HEK293 (cell line): ENCODE measurements around the gene G3BP1.

Experiments used
- CTCF ChIA-PET: fragments of 350-600 bp; formaldehyde crosslinking; extraction: SDS; loops from one replicate; lab custom pipeline; 2021; ENCODE audit warnings: antibody characterized with exemption; lab: Yijun Ruan, JAX
- POLR2A ChIA-PET: fragments of 300-600 bp; formaldehyde crosslinking; extraction: SDS; loops from one replicate; lab custom pipeline; 2020; ENCODE audit warnings: antibody characterized with exemption, inconsistent platforms; lab: Yijun Ruan, JAX
- H3K27ac ChIP-seq: fragments of 200-500 bp; sonication (Bioruptor generic); 2 replicates; pipeline ENCODE4 v1.5.1; 2014; ENCODE audit warnings: low read depth, low read length, control low read depth, inconsistent platforms; ENCODE audit errors: extremely low read depth
- H3K36me3 ChIP-seq, 2 experiments: fragments of 200-500 bp in 1 of 2; sonication (Bioruptor generic) in 1 of 2; 1 replicate in 1 of 2; 2 replicates in 1 of 2; pipeline ENCODE4 v1.5.1; 2014 to 2017; ENCODE audit warnings: inconsistent platforms in 2 of 2, low read length in 2 of 2; ENCODE audit not compliant: control insufficient read depth in 2 of 2, insufficient read depth in 1 of 2
- H3K4me1 ChIP-seq: fragments of 200-500 bp; sonication (Bioruptor generic); 2 replicates; pipeline ENCODE4 v1.5.1; 2014; ENCODE audit warnings: mild to moderate bottlenecking, low read length, inconsistent platforms; ENCODE audit not compliant: control insufficient read depth, insufficient read depth
- H3K4me3 ChIP-seq: 2 replicates; pipeline ENCODE4 v1.5.1; 2011; ENCODE audit warnings: low read depth, mild to moderate bottlenecking, control low read depth, low read length, moderate library complexity
- H3K9me3 ChIP-seq: fragments of 200-500 bp; sonication (Bioruptor generic); 2 replicates; pipeline ENCODE4 v1.5.1; 2014; ENCODE audit warnings: low read depth, low read length, inconsistent platforms; ENCODE audit not compliant: control insufficient read depth, insufficient read depth
- BCL11B ChIP-seq: fragments of 450-650 bp; formaldehyde crosslinking; IDR thresholded peaks from 2 replicates; pipeline ENCODE4 v1.5.1; 2016; ENCODE audit warnings: low read depth, missing biosample characterization, missing genetic modification characterization
- TRIM28 ChIP-seq: IDR thresholded peaks from 2 replicates; pipeline ENCODE4 v1.6.1; 2011; ENCODE audit warnings: low read length, control low read depth, borderline replicate concordance
- YY1 ChIP-seq: fragments of 450-650 bp; formaldehyde crosslinking; IDR thresholded peaks from 2 replicates; pipeline ENCODE4 v1.5.1; 2018; ENCODE audit warnings: missing biosample characterization, missing genetic modification characterization
- ZIC2 ChIP-seq: fragments of 450-650 bp; formaldehyde crosslinking; IDR thresholded peaks from 2 replicates; pipeline ENCODE4 v1.5.1; 2016; ENCODE audit warnings: missing biosample characterization, missing genetic modification characterization
- ZNF16 ChIP-seq: fragments of 450-650 bp; formaldehyde crosslinking; IDR thresholded peaks from 2 replicates; pipeline ENCODE4 v1.5.1; 2016; ENCODE audit warnings: low read depth, missing biosample characterization, missing genetic modification characterization
- ZNF19 ChIP-seq: fragments of 450-650 bp; formaldehyde crosslinking; IDR thresholded peaks from 2 replicates; pipeline ENCODE4; 2016; ENCODE audit warnings: missing biosample characterization, missing genetic modification characterization, low read depth
- ZNF214 ChIP-seq: fragments of 450-650 bp; formaldehyde crosslinking; IDR thresholded peaks from 2 replicates; pipeline ENCODE4 v1.5.1; 2017; ENCODE audit warnings: missing biosample characterization, mild to moderate bottlenecking, missing genetic modification characterization, borderline replicate concordance
- ZNF223 ChIP-seq: fragments of 450-650 bp; formaldehyde crosslinking; IDR thresholded peaks from 2 replicates; pipeline ENCODE4 v1.5.1; 2016; ENCODE audit warnings: missing biosample characterization, missing genetic modification characterization
- ZNF529 ChIP-seq: fragments of 450-650 bp; formaldehyde crosslinking; IDR thresholded peaks from 2 replicates; pipeline ENCODE4 v1.5.1; 2017; ENCODE audit warnings: missing genetic modification characterization, missing biosample characterization; ENCODE audit not compliant: insufficient replicate concordance
- ZNF530 ChIP-seq: fragments of 450-650 bp; formaldehyde crosslinking; IDR thresholded peaks from 2 replicates; pipeline ENCODE4 v1.5.1; 2016; ENCODE audit warnings: low read depth, missing biosample characterization, missing genetic modification characterization
- ZNF555 ChIP-seq: fragments of 450-650 bp; formaldehyde crosslinking; conservative IDR thresholded peaks from 2 replicates; pipeline ENCODE4 v1.5.1; 2017; ENCODE audit warnings: missing biosample characterization, mild to moderate bottlenecking, missing genetic modification characterization, inconsistent platforms
- ZNF654 ChIP-seq: fragments of 450-650 bp; formaldehyde crosslinking; IDR thresholded peaks from 2 replicates; pipeline ENCODE4 v1.5.1; 2016; ENCODE audit warnings: low read depth, missing biosample characterization, missing genetic modification characterization
- ZNF843 ChIP-seq: fragments of 450-650 bp; formaldehyde crosslinking; IDR thresholded peaks from 2 replicates; pipeline ENCODE4 v1.5.1; 2016; ENCODE audit warnings: missing biosample characterization, missing genetic modification characterization
- TF ChIP-seq, protein P1 (sequence below): fragments of 450-650 bp; formaldehyde crosslinking; IDR thresholded peaks from 2 replicates; pipeline ENCODE4 v1.5.1; 2016; ENCODE audit warnings: missing biosample characterization, missing genetic modification characterization
- TF ChIP-seq, protein P2 (sequence below): fragments of 450-650 bp; formaldehyde crosslinking; IDR thresholded peaks from 2 replicates; pipeline ENCODE4 v1.5.1; 2016; ENCODE audit warnings: missing biosample characterization, missing genetic modification characterization
- TF ChIP-seq, protein P3 (sequence below): fragments of 450-650 bp; formaldehyde crosslinking; IDR thresholded peaks from 2 replicates; pipeline ENCODE4 v1.5.1; 2016; ENCODE audit warnings: missing biosample characterization, missing genetic modification characterization
- TF ChIP-seq, protein P4 (sequence below): fragments of 450-650 bp; formaldehyde crosslinking; IDR thresholded peaks from 2 replicates; pipeline ENCODE4 v1.5.1; 2016; ENCODE audit warnings: missing biosample characterization, missing genetic modification characterization

Gene G3BP1

DNA sequence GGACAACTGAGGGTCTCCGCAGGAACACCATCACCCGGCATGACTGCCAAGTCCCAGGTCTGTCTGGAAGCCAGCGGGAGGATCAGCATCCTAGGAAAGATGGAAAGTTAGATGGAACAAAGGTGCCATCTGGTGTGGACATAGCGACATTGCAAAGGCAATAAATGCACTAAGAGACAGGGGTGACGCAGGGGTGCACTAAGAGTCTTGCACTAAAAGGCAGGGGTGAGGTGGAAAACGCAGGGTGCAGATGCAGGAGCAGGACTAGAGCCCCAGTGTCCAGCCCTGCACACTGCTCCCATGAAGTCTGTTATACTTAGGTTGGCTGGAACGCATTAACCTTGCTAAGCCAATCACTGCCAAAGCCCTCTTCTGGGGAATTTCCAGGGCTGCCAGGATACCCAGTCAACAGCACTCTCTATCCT is 28.9 kb upstream of the G3BP1 start:
- Histone ChIP-seq H3K4me3 (no peak overlapping the region), H3K27ac (no peak overlapping the region), H3K36me3 (peaks cover 7 to 37% of the 10 kb centered on the region in 2 experiments), H3K4me1 (peaks cover 2% of the 10 kb centered on the region; the same call in 1 of the 2 replicates), H3K9me3 (no peaks in the 10 kb centered on the region)
- TF ChIP-seq ZNF530 (tag by site-specific recombination) (no peak), ZNF16 (tag by site-specific recombination) (no peak), ZNF529 (tag by site-specific recombination) (peak; percentile 24), ZIC2 (tag by site-specific recombination) (0 out of 2 replicates have a peak, but pooled peaks have one; percentile 31), ZNF654 (tag by site-specific recombination) (peak; percentile 63)
- TF ChIP-seq, protein P1, sequence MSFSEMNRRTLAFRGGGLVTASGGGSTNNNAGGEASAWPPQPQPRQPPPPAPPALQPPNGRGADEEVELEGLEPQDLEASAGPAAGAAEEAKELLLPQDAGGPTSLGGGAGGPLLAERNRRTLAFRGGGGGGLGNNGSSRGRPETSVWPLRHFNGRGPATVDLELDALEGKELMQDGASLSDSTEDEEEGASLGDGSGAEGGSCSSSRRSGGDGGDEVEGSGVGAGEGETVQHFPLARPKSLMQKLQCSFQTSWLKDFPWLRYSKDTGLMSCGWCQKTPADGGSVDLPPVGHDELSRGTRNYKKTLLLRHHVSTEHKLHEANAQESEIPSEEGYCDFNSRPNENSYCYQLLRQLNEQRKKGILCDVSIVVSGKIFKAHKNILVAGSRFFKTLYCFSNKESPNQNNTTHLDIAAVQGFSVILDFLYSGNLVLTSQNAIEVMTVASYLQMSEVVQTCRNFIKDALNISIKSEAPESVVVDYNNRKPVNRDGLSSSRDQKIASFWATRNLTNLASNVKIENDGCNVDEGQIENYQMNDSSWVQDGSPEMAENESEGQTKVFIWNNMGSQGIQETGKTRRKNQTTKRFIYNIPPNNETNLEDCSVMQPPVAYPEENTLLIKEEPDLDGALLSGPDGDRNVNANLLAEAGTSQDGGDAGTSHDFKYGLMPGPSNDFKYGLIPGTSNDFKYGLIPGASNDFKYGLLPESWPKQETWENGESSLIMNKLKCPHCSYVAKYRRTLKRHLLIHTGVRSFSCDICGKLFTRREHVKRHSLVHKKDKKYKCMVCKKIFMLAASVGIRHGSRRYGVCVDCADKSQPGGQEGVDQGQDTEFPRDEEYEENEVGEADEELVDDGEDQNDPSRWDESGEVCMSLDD (tag by site-specific recombination): 0 out of 2 replicates have a peak, but pooled peaks have one; percentile 25
- TF ChIP-seq, protein P2, sequence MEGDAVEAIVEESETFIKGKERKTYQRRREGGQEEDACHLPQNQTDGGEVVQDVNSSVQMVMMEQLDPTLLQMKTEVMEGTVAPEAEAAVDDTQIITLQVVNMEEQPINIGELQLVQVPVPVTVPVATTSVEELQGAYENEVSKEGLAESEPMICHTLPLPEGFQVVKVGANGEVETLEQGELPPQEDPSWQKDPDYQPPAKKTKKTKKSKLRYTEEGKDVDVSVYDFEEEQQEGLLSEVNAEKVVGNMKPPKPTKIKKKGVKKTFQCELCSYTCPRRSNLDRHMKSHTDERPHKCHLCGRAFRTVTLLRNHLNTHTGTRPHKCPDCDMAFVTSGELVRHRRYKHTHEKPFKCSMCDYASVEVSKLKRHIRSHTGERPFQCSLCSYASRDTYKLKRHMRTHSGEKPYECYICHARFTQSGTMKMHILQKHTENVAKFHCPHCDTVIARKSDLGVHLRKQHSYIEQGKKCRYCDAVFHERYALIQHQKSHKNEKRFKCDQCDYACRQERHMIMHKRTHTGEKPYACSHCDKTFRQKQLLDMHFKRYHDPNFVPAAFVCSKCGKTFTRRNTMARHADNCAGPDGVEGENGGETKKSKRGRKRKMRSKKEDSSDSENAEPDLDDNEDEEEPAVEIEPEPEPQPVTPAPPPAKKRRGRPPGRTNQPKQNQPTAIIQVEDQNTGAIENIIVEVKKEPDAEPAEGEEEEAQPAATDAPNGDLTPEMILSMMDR (tag by site-specific recombination): peak; percentile 51
- ChIA-PET CTCF (interaction anchor here (0.6 to 11.3 kb wide), 12 partner anchors 9 to 296 kb away, joined by 3 to 180 read pairs (median 6); partner anchors contain the start of genes ATOX1 and SLC36A1), POLR2A (interaction anchor here (2.8 kb wide), 1 partner anchor 56 kb away, joined by 8 read pairs; the partner anchor contains the start of gene SPARC)

DNA sequence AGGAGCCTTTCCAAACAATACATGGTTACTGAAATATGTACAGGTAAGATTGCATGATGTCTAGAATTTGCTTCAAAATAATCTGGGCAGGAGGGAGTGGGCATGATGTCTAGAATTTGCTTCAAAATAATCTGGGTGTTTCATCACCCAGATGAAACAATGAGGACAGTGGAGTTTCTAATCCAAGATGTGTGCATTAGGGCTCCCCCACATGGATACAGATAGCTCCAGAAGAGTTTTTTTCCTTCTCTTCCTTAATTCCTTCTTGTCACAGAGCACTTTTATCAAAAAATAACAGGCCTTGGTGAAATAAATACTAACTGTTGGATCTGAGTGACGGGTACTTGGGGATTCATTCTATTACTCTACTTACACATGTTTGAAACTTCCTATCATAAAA is 28.2 kb upstream of the G3BP1 start:
- TF ChIP-seq, protein P3, sequence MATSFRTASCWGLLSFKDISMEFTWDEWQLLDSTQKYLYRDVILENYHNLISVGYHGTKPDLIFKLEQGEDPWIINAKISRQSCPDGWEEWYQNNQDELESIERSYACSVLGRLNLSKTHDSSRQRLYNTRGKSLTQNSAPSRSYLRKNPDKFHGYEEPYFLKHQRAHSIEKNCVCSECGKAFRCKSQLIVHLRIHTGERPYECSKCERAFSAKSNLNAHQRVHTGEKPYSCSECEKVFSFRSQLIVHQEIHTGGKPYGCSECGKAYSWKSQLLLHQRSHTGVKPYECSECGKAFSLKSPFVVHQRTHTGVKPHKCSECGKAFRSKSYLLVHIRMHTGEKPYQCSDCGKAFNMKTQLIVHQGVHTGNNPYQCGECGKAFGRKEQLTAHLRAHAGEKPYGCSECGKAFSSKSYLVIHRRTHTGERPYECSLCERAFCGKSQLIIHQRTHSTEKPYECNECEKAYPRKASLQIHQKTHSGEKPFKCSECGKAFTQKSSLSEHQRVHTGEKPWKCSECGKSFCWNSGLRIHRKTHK: peak; percentile 88
- TF ChIP-seq ZNF19: no peak
- Histone ChIP-seq H3K27ac (no peak overlapping the region), H3K9me3 (no peaks in the 10 kb centered on the region), H3K4me3 (no peak overlapping the region), H3K36me3 (peaks cover 7 to 37% of the 10 kb centered on the region in 2 experiments), H3K4me1 (peaks cover 2% of the 10 kb centered on the region; the same call in 1 of the 2 replicates)
- POLR2A ChIA-PET: no interaction called here
- CTCF ChIA-PET: interaction anchor here (0.7 to 11.3 kb wide), 8 partner anchors 9 to 593 kb away, joined by 3 to 180 read pairs (median 5); partner anchors contain the start of gene ATOX1

DNA sequence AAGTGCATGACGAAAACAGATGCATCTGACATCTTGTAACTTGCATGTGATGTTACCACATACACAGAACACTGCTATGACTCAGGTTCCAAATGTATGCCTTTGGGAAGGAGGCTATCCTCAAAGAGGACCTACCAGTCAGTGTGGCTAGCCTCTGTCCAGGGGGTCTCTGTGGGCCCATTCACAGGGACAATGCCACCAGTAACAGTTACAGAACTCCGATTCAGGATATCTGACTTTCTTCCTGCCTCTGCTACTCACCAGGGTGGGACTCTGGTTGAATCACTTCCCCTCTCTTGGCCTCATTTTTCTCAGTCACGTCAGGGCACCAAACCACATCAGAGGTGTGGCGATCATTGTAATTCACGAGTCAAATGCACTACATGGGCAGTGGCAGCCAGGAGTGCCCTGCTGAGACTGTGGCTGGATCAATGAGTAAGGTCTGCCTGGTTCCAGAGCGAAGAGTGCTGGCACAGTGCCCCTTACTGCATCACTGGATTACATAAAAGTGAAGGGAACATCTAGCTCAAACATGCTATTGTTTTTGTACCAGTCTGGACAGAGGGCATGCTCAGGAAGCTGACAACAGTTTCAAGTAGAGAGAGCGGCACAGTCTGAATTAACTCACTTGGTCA is 26.6 kb upstream of the G3BP1 start:
- H3K27ac ChIP-seq: no peak overlapping the region
- no peak overlapping the region for H3K4me3 ChIP-seq
- H3K4me1 ChIP-seq: peaks cover 2% of the 10 kb centered on the region; the same call in 1 of the 2 replicates
- peaks cover 7 to 37% of the 10 kb centered on the region in 2 experiments for H3K36me3 ChIP-seq
- H3K9me3 ChIP-seq: no peaks in the 10 kb centered on the region
- CTCF ChIA-PET: interaction anchor here (0.6 to 11.3 kb wide), 4 partner anchors 26 to 282 kb away, joined by 3 to 180 read pairs (median 49); no protein-coding TSS in a partner anchor
- TF ChIP-seq, protein P4, sequence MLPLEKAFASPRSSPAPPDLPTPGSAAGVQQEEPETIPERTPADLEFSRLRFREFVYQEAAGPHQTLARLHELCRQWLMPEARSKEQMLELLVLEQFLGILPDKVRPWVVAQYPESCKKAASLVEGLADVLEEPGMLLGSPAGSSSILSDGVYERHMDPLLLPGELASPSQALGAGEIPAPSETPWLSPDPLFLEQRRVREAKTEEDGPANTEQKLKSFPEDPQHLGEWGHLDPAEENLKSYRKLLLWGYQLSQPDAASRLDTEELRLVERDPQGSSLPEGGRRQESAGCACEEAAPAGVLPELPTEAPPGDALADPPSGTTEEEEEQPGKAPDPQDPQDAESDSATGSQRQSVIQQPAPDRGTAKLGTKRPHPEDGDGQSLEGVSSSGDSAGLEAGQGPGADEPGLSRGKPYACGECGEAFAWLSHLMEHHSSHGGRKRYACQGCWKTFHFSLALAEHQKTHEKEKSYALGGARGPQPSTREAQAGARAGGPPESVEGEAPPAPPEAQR: no peak
- no peak for TF ChIP-seq ZNF214
- no peak for TF ChIP-seq ZNF843
- TF ChIP-seq ZNF555 (tag by site-specific recombination): no peak
- TF ChIP-seq BCL11B: no peak
- TF ChIP-seq YY1 (tag by site-specific recombination): no peak
- TF ChIP-seq TRIM28: no peak
- TF ChIP-seq ZNF223 (tag by site-specific recombination): no peak
- TF ChIP-seq, all 188 proteins: peak for 0
- POLR2A ChIA-PET: interaction anchor here (0.6 kb wide), 1 partner anchor 692 kb away, joined by 7 read pairs; no protein-coding TSS in a partner anchor
